NCI-H748 (cell line): ENCODE measurements around the gene LENG1.
"Not testable (repeated sequence)": the region's sequence is repeated elsewhere in the genome, so short reads cannot be mapped to it uniquely, and the experiment has no call there.

Experiments used
- DNase-seq: peaks from one replicate; lab custom pipeline; 2025; ENCODE audit not compliant: unreplicated experiment; lab: John Stamatoyannopoulos, UW

Gene LENG1

DNA sequence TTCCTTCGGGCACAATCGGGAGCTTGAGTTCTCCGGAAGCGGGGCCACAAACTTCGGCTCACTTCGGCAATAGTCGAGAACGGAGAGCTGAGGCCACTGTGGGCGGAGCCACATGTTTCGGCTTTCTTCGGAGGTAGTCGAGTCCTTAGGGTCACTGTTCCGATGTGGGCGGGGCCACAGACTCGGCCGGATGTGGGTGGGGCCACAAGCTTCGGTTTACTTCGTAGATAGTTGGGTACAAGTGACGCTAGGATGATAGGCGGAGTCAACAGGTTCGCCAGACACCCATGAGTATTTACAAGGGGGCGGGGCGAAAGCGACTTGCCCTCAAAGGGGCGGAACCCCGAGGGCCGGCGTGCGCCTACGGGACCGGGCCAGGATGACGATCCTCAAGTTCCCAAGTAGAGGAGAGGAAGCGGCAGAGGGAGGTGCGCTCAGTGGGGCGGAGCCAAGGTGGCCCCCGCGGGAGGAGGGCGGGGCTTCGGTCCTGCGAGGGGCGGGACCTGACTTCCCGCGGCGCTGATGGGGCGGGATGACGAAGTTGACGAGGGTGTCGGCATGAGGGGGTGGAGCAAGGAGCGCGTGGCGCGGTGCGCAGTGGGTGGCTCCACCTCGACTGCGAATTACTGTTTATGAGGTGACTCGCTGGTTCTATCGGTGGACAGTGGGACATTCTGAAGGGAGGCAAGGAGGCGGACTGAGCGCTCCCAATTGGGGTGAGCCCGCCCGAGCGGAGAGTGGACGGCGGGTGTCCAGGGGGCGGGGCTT is 30.4 kb upstream of the LENG1 start:
- DNase-seq: peak; percentile 100

DNA sequence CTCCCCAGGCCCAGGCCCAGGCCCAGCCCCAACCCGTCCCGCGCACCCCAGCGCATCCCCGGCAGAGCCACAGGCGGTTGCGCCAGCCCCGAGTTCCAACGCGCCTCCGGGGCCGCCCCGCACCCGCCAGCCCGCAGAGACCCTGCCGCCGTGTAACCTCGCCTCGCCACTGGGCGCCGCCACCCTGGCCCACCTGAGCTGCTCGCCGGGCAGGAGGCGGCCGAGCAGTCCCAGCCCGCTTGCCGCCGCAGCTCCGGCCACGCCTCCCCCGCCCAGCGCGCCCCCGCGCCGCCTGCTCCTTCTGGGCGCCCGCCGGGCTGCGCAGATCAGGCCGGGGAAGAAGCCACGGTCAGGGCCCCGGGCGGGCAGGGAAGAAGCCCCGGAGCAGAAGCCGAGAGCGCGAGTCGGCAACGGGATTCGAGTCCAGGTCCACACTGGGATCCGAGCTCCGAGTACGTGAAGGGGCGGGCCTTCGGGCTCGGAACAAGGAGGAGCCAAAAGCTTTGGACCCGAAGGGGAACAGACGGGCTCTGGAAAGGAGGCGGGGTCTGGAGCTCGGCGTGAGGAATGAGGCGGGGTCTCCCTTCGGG is 29.7 kb upstream of the LENG1 start, which contains the start of gene MBOAT7:
TSS of gene MBOAT7 (minus strand) at position 436 of the 590 bp plus-strand sequence. CDS start 1,072 bp downstream, outside the sequence.
- DNase-seq: peak; percentile 96

DNA sequence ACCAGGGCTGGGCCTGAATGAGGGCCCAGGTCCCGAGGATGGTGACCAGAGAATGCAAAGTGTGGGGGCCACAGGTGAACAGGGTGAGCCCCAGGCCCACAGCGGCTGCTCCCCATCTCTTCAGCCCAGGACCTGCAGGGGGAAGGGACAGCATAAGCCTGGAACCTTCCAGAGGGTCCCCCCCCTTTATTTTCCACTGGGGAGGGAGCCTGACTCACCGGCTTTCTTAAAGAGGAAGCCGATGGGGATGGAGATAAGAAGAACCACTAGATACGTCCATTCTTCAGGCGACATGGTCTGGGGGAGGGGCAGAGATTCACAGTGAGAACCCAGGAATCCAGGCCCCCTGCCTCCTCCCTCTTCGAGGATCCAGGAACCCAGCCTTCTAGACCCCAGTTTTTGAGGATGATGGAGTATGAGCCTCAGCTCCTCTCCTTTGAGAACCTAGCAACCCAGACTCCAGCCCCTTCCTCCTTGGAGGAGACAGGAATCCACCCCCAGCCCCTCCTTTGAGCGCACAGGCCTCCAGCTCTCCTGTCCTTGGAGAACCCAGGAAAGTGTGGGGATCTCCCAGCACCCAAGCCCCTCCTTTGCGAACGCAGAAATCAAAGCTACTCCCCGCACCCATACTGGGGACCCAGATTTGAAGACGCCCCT is 28.8 kb upstream of the LENG1 start:
- peak; percentile 38 for DNase-seq

DNA sequence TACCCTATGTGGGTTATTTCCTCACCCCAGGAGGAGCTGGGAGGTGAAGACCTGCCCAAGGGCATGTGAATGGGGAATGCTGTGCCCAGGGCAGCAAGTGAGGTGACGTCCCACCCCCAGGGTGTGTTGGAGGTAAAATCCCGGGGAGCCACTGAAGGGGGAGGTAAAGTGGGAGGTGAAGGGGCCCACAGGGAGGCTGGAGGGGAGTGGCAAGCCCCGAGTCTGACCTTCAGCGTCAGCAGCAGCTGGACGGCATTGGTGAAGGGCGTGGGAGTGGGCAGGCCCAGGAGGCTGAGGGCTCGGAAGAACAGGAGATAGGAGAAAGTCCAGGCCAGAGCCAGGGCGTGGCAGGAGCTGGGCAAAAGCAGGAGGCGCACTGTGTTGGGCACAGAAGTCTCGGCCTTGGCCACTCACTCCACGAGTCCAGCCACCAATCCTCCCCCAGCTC is 27.4 kb upstream of the LENG1 start:
- DNase-seq: no peak

DNA sequence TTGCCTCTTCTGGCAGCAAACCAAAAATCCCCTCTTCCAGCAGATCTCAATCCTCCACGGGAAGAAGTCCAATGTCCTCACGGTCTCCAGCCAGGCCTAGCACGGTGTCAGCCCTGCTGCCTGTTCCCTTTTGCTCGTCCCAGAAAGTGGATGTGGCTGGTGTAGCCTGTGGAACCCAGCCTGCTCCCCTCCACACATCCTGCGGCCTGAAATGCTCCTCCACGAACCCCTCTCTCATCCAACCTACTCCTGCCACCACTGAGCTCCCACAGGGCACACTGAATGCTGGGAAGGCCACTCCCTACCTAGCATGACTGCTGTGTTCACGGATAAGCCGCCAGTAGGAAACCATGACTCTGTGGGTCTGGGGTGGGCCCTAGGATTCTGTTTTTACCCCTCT is 26.8 kb upstream of the LENG1 start:
- DNase-seq: no peak

DNA sequence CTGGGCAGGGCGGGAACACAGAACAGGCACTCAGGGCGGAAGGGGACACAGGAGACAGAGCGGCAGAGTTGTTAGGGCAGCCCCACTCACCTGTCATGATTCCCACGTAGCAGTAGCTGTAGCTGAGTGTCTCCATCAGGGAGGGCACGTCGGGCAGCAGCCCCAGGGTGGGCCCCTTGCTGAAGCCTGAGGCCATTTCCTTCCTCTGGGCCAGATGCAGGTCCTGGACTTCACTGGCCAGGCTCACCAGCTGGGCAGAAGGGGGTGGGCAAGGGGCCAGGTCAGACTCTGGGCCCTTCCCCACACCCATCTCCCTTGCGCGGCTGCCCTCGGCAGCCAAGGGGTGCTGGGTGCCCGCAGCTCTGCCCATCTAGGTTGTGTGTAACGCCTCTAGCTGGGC is 23.9 kb upstream of the LENG1 start:
- DNase-seq: no peak

DNA sequence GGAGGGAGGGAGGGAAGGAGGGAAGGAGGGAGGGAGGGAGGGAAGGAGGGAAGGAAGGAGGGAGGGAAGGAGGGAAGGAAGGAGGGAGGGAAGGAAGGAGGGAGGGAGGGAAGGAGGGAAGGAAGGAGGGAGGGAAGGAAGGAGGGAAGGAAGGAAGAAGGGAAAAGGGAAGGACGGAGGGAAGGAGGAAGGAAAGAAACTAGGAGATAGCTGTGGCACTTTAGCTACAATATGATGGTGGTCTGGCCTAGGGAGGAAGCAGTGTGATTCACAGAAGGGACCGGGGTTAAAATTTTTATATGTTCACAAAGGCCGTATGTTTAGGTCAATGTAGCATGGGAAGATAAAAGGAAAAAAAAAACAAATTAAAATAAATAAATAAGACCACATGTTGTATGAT is 22.4 kb upstream of the LENG1 start:
- DNase-seq: not testable (repeated sequence)

DNA sequence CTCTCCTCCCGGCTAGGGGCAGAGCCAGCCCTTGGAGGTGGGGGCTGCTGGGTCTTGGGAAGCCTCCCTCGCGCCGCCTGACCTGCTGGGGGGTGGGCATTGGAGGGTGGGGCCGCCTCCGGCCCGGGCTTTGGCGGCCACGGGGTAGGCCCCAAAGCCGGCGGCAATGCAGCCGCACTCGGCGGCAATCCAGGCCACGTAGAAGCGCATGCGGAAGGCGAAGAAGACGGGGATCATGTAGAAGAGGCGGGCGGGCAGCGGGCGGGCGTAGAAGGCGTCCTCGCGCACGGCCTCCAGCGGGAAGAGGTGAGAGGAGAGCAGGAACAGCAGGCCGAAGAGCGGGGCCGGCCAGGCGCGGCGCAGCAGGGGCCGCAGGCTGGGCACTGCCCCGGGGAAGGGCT is 21.2 kb upstream of the LENG1 start:
- no peak for DNase-seq

DNA sequence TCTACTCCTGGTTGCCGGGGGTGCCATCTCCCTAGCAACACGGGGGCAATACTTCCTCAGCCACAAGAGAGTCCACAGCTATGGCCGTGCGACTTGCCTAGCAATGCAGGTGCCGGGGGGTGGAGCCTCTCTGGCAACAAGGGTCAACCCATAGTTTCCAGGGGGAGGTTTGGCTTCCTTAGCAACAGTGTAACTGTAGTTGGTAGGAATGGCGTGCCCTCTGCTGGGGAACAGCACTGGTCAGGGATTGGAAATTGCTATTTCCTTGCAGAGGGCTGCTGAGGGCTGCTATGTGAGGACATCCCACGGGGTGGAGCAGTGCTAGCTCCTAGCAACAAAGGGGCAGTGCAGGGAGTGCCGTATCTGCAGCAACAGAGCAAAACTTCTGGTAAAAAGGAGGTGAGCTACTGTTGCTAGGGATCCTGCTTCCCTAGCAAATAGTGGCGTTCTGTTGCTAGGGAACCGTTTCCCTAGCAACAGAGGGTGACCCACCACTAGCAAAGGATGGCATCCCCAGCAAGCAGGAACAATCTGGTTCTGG is 20.5 kb upstream of the LENG1 start:
- peak; percentile 100 for DNase-seq

DNA sequence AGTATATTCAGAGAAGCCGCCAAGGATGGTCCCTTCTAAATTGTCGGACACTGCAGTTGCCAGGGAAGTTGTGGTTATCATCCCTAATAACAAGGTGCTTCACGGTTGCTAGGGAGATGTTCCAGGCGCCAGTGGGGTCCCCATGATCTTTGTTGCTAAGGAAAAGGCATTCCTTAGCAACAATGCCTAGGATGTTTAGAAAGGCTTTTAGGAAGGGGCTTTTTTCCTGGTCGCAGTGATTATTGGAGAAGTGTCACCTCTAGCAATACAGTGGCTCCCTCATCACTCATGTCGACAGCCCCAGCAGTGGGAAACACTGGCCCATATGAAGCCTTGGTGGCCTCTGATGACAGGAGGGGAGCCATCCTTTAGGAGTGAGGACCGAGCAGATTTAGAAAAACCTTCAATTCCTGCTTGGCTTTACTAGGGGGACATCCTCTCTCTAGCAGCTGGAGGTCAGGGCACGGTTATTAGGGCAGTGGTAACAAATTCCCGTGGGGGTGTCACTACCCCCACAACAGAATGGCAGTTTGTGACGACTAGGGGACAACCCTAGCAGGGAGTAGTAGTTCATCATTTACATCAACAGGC is 19.8 kb upstream of the LENG1 start:
- DNase-seq: peak; percentile 79

DNA sequence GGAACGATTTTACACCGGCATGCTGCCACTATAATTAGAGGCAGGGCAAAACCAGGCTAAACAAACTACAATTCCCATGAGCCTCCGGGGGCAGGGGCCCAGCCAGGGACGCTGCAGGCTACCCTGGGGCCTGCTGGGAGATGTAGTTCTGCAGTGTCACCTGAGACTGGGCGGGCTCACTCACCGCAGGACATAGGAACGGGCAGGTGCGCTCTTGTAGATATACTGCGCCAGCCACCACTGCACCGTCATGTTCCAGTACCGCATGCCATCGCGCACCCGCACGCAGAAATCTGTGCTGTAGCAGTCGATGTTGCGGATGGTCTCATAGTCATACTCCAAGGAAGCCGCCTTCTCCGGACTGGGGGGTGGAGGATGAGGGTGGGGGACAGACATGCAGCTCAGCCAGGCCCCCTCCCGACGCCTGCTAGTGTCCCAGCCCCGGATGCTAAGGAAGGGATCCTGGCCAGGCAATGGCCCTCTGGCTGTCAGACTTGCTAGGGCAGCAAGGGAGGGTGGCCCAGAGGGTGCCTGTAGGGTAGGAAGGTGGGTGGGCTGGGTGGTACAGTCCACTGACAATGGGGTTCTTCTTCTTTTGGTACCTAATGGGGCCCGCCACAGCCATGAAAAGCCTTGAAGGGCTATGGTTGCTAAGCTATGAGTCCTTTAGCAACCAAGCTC is 19.2 kb upstream of the LENG1 start:
- peak; percentile 65 for DNase-seq

DNA sequence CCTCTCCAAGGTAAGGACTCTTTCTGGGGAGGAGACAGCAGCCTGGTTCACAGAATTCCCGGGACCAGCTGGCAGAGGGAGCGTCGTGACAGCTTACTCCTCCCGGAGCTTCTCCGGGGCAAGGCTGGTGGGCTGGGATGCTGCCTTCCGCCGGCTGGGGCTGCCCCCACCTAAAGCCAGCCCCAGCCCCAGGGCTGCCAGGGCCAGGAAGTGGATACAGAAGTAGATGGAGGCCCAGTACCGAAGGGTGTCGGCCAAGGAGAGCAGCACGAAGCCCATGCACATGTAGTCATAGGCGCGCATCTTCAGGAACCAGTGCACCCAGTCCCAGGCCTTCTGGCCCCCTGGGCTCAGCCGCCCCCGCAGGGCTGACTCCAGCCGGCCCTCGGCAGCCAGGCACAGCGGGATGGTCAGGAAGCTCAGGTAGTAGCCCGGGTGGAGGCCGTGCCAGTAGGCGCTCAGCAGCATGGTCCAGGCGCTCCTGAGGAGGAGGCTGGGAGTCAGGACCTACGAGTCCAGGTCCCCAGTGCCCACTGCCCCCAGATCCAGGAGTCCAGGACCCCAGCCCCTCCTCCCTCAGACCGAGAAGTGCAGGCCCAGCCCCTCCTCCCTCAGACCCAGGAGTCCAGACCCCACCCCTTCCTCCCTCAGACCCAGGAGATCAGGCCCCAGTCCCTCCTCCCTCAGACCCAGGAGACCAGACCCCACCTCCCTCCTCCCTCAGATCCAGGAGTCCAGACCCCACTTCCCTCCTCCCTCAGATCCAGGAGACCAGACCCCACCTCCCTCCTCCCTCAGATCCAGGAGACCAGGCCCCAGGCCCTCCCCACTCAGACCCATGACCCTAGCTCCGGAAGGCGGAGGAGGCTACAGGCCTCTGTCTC is 14.7 kb upstream of the LENG1 start:
- no peak for DNase-seq

DNA sequence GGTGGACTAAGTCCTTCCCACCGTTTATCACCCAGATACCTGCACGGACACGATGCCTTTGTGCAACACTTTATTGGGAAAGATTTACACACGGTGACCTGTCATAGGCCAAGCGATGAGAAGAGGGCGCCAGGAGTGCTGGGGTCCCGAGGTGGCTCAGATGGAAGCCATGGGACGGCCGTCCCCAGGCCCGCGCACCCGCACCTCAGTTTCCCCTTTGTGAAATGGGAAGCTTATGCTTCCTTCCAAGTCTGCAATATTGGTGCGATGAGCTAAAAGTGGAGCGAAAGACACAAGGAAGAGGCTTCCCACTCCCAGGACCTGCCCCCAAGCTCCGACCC is 13.8 kb upstream of the LENG1 start:
- no peak for DNase-seq

DNA sequence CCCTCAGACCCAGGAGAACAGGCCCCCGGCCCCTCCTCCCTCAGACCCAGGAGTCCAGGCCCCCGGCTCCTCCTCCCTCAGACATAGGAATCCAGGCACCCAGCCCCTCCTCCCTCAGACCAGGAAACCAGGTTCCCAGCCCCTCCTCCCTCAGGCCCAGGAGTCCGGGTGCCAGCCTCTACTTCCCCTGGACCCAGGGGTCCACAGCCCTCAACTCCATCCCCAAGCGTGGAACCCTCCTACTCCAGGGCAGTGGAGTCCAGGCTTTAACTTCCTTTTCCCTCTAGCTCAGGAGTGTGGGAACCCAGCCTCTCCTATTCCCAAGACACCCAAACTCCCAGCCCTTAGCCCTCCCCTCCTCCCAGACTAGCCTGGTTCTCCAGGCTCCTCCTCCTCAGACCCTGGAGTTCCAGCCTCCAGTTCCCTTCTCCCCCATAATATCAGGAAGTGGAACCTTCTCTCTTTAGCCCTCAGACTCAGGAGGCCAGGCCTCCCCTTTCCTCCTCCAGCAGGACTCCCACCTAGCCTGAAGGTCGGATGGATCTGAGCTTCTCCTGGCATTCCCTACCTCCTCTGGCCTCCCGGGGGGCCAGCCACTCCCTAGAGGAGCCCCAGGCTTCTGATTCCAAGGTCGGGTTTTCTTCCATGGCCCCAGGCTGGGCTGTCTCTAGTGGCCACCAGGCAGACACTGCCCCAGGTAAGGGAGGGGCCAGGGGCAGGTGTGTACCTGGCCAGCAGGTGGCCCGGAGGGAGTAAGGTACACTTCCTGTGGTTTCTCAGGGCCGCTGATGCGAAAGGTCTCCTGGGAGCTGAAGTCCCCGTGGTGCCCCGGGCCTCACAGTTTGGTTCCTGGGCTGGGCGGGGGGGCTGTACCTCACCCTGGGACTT is 13.2 kb upstream of the LENG1 start, which contains the start of gene TMC4:
TSS of gene TMC4 (minus strand) at position 690 of the 888 bp plus-strand sequence. CDS start at position 647, 43 bp downstream.
- peak; percentile 96 for DNase-seq

DNA sequence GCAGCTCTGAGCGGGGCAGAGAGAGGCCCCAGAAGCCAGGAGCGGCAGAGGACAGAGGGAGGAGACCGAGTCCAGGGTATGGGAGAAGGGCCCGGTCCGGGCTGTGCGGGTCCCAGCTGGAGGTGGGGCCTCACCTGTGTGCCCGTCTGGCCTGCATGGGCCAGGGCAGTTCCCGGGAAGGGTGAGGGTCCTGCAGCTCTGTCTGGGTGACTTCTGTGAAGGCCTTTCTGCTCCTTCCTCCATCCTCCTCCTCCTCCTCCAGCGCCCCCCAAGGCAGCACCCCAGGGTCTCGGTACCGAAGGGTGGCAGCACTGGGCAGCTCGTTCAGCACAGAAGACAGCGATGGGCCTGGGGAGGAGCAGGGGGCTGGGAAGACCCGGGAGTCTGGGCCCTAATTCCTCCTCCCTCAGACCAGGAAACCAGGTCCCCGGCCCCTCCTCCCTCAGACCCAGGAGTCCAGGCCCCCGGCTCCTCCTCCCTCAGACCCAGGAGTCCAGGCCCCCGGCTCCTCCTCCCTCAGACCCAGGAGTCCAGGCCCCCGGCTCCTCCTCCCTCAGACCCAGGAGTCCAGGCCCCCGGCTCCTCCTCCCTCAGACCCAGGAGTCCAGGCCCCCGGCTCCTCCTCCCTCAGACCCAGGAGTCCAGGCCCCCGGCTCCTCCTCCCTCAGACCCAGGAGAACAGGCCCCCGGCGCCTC is 12.4 kb upstream of the LENG1 start:
- not testable (repeated sequence) for DNase-seq

DNA sequence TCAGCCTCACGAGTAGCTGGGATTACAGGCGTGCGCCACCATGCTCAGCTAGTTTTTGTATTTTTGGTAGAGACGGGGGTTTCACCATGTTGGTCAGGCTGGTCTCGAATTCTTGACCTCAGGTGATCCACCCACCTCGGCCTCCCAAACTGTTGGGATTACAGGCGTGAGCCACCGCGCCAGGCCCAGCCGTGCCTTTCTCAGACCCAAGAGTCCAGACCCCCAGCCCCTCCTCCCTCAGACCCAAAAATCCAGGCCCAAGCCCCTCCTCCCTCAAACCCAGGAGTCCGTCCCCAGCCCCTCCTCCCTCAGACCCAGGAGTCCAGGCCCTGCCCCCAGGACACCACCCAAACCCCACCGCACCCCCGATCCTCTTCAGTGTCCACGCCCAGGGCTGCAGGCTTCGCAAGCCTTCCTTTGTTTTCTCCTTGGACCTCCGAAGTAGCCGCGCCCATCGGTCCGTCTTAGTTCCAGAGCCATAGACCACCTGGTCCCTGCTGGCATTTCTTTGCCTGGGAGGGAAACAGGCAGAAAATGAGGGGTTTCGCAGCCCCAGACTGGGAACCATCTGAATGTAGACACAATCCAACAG is 9.7 kb upstream of the LENG1 start:
- DNase-seq: no peak

DNA sequence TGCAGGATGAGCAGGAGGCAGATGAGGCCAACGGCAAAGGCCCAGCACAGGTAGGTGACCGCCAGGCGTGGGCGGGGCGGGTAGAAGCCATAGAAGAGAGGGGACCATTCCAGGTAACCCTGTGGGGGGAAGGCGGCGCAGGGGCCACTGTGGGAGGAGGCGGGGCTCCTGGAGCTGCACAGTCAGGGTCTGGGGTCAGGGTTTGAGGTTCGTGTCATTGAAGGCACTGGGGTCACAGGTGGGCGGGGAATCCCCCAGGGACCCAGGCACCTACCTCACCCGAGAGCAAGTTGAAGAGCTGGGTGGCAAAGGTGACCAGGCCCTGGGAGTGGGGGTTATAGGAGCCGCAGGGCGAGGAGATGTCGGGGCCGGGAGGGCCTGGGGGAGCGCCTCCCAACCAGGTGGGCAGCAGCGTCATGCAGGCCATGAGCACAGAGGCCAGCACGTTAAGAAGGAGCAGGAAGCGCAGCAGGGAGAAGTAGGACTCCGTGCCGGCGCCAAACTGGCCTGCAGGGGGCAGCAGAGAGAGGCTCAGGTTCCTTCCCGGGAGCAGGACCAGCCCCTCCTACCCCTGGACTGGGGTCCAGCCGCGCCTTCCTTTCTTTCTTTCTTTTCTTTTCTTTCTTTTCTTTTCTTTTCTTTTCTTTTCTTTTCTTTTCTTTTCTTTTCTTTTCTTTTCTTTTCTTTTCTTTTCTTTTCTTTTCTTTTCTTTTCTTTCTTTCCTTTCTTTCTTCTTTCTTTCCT is 8.8 kb upstream of the LENG1 start:
- DNase-seq: peak; percentile 86
